Pancreas (tissue), 10 donors: ENCODE results near the gene CDKN1A. TPM values are rescaled to one million over a fixed set of nuclear protein-coding genes. Genes with fewer than 3 reads are reported as not detected.

ENCODE experiments used
- ATAC-seq, 4 donors: fragments of 200-7000 bp; cut with Tn5 transposase; one replicate each; pipeline versions ENCODE4 v1.8.0 to v1.9.1; 2020; ENCODE audit warnings: mild to moderate bottlenecking in 4 of 4, moderate library complexity in 4 of 4
- DNase-seq, 6 donors: peaks; one replicate each; pipeline ENCODE4 v3.0.0-alpha.2; 2020
- FAIRE-seq: peaks from 2 replicates; lab custom pipeline; 2012; peaks lifted over from hg19 to GRCh38; lab: Jason Lieb, UNC
- H3K27ac ChIP-seq, 4 donors: fragments of 200-600 bp; sonication (generic); 1 replicate in 3 of 4; 2 replicates in 1 of 4; pipeline versions ENCODE4 v1.5.0 to v1.8.0; 2020
- H3K27me3 ChIP-seq, 4 donors: fragments of 200-600 bp; one replicate each; pipeline ENCODE4 v1.8.0; 2021
- H3K36me3 ChIP-seq, 3 donors: fragments of 200-600 bp; sonication (generic) in 1 of 3; one replicate each; pipeline versions ENCODE4 v1.5.0 to v1.8.0; 2020 to 2021
- H3K4me1 ChIP-seq, 3 donors: fragments of 200-600 bp; one replicate each; pipeline ENCODE4 v1.8.0; 2021
- H3K4me3 ChIP-seq, 4 donors: fragments of 200-600 bp; sonication (generic) in 2 of 4; one replicate each; pipeline versions ENCODE4 v1.5.0 to v1.8.0; 2020 to 2021
- H3K9me3 ChIP-seq, 4 donors: fragments of 200-600 bp; one replicate each; pipeline ENCODE4 v1.8.0; 2021
- CTCF ChIP-seq, 4 donors: fragments of 200-600 bp; sonication (generic) in 3 of 4; IDR thresholded peaks; one replicate each; pipeline versions ENCODE4 v1.5.0 to v1.8.0; 2021; ENCODE audit warnings: antibody characterized with exemption in 4 of 4
- WGBS, 2 donors: extraction: QIAGEN DNeasy Blood & Tissue Kit; methylation state at CpG; one replicate each; pipeline ENCODE4 v1.1.7; 2013; 5-methylcytosine and 5-hydroxymethylcytosine counted together
- intact Hi-C, 3 donors: fragments of 100-400 bp; cut with DNase I; formaldehyde crosslinking; loops; one replicate each; pipeline versions ENCODE4 v1.11.1 to v1.14.2; 2022
- polyA plus RNA-seq, 2 donors: library from polyadenylated mRNA; stranded (reverse); fragments of 200-250 nt; gene quantifications; one replicate each; pipeline ENCODE4 v1.2.3, GENCODE V29; 2013
- total RNA-seq, 6 donors: library from RNA; stranded (reverse); fragmentation: NEBNext Ultra II Directional in 4 of 6; extraction: Animal tissue kit (Norgen Biotek cat#: 25700) in 4 of 6; gene quantifications; one replicate each; pipeline versions ENCODE4 v1.2.1 to v1.2.4, GENCODE V29; 2021 to 2023
- donor health status: healthy with polysubstance abuse.
- donor health status: DM: no; HTN: no; CAD: no; lungs with moderate emphysema.
- donor health status: DM: no; HTN: no; CAD: no.
- donor health status: control.
- donor health status: control.
- donor health status: Bipolar disorder and iron deficiency.
- donor health status: DM: yes; HTN: yes; CAD: no.
- donor health status: DM: no; HTN: no; CAD: no.
- donor health status: DM: no; HTN: no; CAD: no.
- donor health status: DM: yes; HTN: yes; CAD: no.

CDKN1A gene
- total and polyA plus RNA-seq, 8 donors, result 22.3 to 178 (median 44.1) TPM

- 71 to 75% methylated on average over 7 of the region's 7 CpGs for WGBS, 2 donors
- ATAC-seq, result no peak
- peak in 2 of 6 donors; percentile 42 to 57 for DNase-seq
- no peaks in the 10 kb centered on the region for H3K36me3 ChIP-seq
- no peaks in the 10 kb centered on the region for H3K9me3 ChIP-seq
- H3K27me3 ChIP-seq, result no peaks in the 10 kb centered on the region
- intact Hi-C loops, result no loop called here
- no peak for TF ChIP-seq CTCF (IDR thresholded peaks at IDR 0.05)
- peak overlapping the region in 1 of 4 donors; percentile 82 for H3K4me3 ChIP-seq
- peaks cover 8 to 25% (median 23%) of the 10 kb centered on the region in 3 donors for H3K4me1 ChIP-seq
- peak overlapping the region; percentile 5 to 56 (median 48) for H3K27ac ChIP-seq
- no peak for FAIRE-seq
These were observed 1.3 kb upstream of the CDKN1A start for GRCh38 chr6:36677059-36677749.

- Histone ChIP-seq H3K27me3 (no peaks in the 10 kb centered on the region), H3K9me3 (no peaks in the 10 kb centered on the region), H3K36me3 (no peaks in the 10 kb centered on the region), H3K4me3 (peak overlapping the region in 2 of 4 donors; percentile 76 to 82), H3K4me1 (peaks cover 8 to 30% (median 28%) of the 10 kb centered on the region in 3 donors), H3K27ac (peak overlapping the region; percentile 90 to 97 (median 95))
- intact Hi-C loops, result no loop called here
- 12 to 16% methylated on average over 10 of the region's 10 CpGs for WGBS, 2 donors
- no peak for TF ChIP-seq CTCF (IDR thresholded peaks at IDR 0.05)
- ATAC-seq (no peak), DNase-seq (no peak), FAIRE-seq (no peak)
These were observed 594 bp upstream of the CDKN1A start for GRCh38 chr6:36677753-36678487.

- Histone ChIP-seq H3K27me3 (no peaks in the 10 kb centered on the region), H3K27ac (peak overlapping the region; percentile 90 to 97 (median 95)), H3K36me3 (peaks cover 0 to 10% (median 4%) of the 10 kb centered on the region in 3 donors), H3K9me3 (no peaks in the 10 kb centered on the region), H3K4me1 (peaks cover 13 to 42% (median 39%) of the 10 kb centered on the region in 3 donors), H3K4me3 (peak overlapping the region; percentile 46 to 85 (median 79))
- DNase-seq, result peak; percentile 79 to 94 (median 86)
- intact Hi-C loops, result no loop called here
- no peak for FAIRE-seq
- ATAC-seq, result peak; percentile 23 to 44 (median 37)
- TF ChIP-seq CTCF (IDR thresholded peaks at IDR 0.05), result no peak
- WGBS, 2 donors, result 0 to 1% methylated on average over 61 of the region's 61 CpGs
These were observed 724 bp downstream of the CDKN1A start for GRCh38 chr6:36679043-36679833.

GRCh38 chr6:36682328-36683144 lies 4.0 kb downstream of the CDKN1A start:
- DNase-seq, result peak; percentile 84 to 95 (median 93)
- peak; percentile 8 to 46 (median 34) for ATAC-seq
- Histone ChIP-seq H3K27ac (peak overlapping the region; percentile 33 to 97 (median 77)), H3K4me3 (peak overlapping the region in 2 of 4 donors; percentile 76 to 82), H3K36me3 (peaks cover 7 to 42% (median 30%) of the 10 kb centered on the region in 3 donors), H3K4me1 (peaks cover 13 to 33% (median 24%) of the 10 kb centered on the region in 3 donors), H3K27me3 (no peaks in the 10 kb centered on the region), H3K9me3 (no peaks in the 10 kb centered on the region)
- FAIRE-seq, result no peak
- 12 to 14% methylated on average over 11 of the region's 11 CpGs for WGBS, 2 donors
- intact Hi-C loops, result loop anchor here in 2 of 3 donors (5.0 kb wide), 1 partner anchor 60 kb away; no protein-coding TSS in a partner anchor
- TF ChIP-seq CTCF (IDR thresholded peaks at IDR 0.05), result no peak
